SU-DHL-6 (cell line): ENCODE data around the gene BCL2L13.

Experiments
- H2AFZ ChIP-seq: fragments of 200-600 bp; sonication (generic); 2 replicates; pipeline ENCODE4 v1.6.1; 2014; ENCODE audit warnings: low read depth, mild to moderate bottlenecking, moderate library complexity, mixed read lengths, antibody characterized with exemption, low read length; ENCODE audit not compliant: severe bottlenecking
- H3F3A ChIP-seq: fragments of 200-600 bp; shearing (Covaris generic); 2 replicates; pipeline ENCODE4 v1.6.0; 2016; ENCODE audit warnings: antibody characterized with exemption, mild to moderate bottlenecking; ENCODE audit not compliant: insufficient read depth
- H3K27ac ChIP-seq: fragments of 200-600 bp; sonication (generic); 2 replicates; pipeline ENCODE4 v1.5.1; 2016; ENCODE audit warnings: low read depth, mild to moderate bottlenecking, low read length, moderate library complexity, mixed read lengths
- H3K27me3 ChIP-seq: fragments of 200-600 bp; sonication (generic), shearing (Covaris generic); 2 replicates; pipeline ENCODE4 v1.6.0; 2014; ENCODE audit warnings: mild to moderate bottlenecking, low read length
- H3K36me3 ChIP-seq: fragments of 200-600 bp; sonication (generic); 2 replicates; pipeline ENCODE4 v1.6.1; 2014; ENCODE audit warnings: mild to moderate bottlenecking, low read length, mixed read lengths
- H3K4me2 ChIP-seq: fragments of 300-600, 200-600 bp; shearing (Covaris generic), sonication (generic); 2 replicates; pipeline ENCODE4 v1.6.0; 2014; ENCODE audit warnings: low read length, low read depth, mild to moderate bottlenecking; ENCODE audit not compliant: poor library complexity, severe bottlenecking
- H3K4me3 ChIP-seq: fragments of 200-600 bp; sonication (generic); 2 replicates; pipeline ENCODE4 v1.5.1; 2014; ENCODE audit warnings: antibody characterized with exemption, low read length, mild to moderate bottlenecking, mixed read lengths; ENCODE audit not compliant: insufficient read depth, poor library complexity, severe bottlenecking
- H3K79me2 ChIP-seq: fragments of 200-600 bp; sonication (generic); 2 replicates; pipeline ENCODE4 v1.6.1; 2014; ENCODE audit warnings: mild to moderate bottlenecking, low read length, moderate library complexity; ENCODE audit not compliant: insufficient read depth
- H3K9ac ChIP-seq: fragments of 200-600 bp; sonication (generic); 2 replicates; pipeline ENCODE4 v1.7.0; 2014; ENCODE audit warnings: mild to moderate bottlenecking, low read length
- H3K9me2 ChIP-seq: fragments of 200-600 bp; sonication (generic); replicated peaks from 2 replicates; pipeline ENCODE4 v1.6.1; 2014; ENCODE audit warnings: low read length; ENCODE audit not compliant: insufficient read depth
- H3K9me3 ChIP-seq: fragments of 200-600 bp; sonication (generic); 2 replicates; pipeline ENCODE4 v1.6.1; 2014; ENCODE audit warnings: low read length, mixed read lengths; ENCODE audit not compliant: insufficient read depth
- H4K20me1 ChIP-seq: fragments of 200-600 bp; sonication (generic); 2 replicates; pipeline ENCODE4 v1.6.1; 2014; ENCODE audit warnings: low read depth, mild to moderate bottlenecking, antibody characterized with exemption, low read length, moderate library complexity, mixed read lengths
- EZH2phosphoT487 ChIP-seq: fragments of 200-600 bp; sonication (generic), shearing (Covaris generic); conservative IDR thresholded peaks from 2 replicates; pipeline ENCODE4 v1.6.1; 2018; ENCODE audit warnings: mild to moderate bottlenecking, antibody characterized with exemption, low read length, moderate library complexity, mixed read lengths
- TF ChIP-seq, protein P1 (sequence below): fragments of 200-600 bp; sonication (generic); IDR thresholded peaks from one replicate; pipeline ENCODE4 v1.5.1; 2017; ENCODE audit warnings: antibody characterized with exemption, mild to moderate bottlenecking, low read length, moderate library complexity; ENCODE audit not compliant: insufficient read depth, poor library complexity, severe bottlenecking

The BCL2L13 gene

DNA sequence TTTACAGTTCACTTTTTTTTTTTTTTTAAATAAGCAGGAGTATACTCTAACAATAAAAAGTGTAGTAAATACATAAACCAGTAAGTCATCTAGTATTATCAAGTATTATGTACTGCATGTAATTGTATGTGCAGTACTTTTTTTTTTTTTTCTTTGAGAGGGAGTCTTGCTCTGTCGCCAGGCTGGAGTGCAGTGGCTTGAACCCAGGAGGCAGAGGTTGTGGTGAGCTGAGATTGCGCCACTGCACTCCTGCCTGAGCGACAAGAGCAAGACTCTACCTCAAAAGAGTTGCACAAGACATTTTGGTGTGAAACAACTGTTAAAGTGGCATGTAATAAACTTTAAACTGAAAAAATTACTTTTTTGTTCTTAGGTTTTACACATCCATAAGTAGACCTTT lies 16.7 kb downstream of the BCL2L13 start:
- Histone ChIP-seq H3K79me2 (no peaks in the 10 kb centered on the region), H3K4me2 (no peak overlapping the region), H3K4me3 (no peak overlapping the region), H3K27ac (no peak overlapping the region), H4K20me1 (no peaks in the 10 kb centered on the region), H3K9me2 (no peaks in the 10 kb centered on the region), H3K9ac (no peak overlapping the region), H2AFZ (no peak overlapping the region), H3F3A (no peaks in the 10 kb centered on the region), H3K27me3 (no peaks in the 10 kb centered on the region), H3K36me3 (no peaks in the 10 kb centered on the region), H3K9me3 (no peaks in the 10 kb centered on the region)
- TF ChIP-seq, protein P1, sequence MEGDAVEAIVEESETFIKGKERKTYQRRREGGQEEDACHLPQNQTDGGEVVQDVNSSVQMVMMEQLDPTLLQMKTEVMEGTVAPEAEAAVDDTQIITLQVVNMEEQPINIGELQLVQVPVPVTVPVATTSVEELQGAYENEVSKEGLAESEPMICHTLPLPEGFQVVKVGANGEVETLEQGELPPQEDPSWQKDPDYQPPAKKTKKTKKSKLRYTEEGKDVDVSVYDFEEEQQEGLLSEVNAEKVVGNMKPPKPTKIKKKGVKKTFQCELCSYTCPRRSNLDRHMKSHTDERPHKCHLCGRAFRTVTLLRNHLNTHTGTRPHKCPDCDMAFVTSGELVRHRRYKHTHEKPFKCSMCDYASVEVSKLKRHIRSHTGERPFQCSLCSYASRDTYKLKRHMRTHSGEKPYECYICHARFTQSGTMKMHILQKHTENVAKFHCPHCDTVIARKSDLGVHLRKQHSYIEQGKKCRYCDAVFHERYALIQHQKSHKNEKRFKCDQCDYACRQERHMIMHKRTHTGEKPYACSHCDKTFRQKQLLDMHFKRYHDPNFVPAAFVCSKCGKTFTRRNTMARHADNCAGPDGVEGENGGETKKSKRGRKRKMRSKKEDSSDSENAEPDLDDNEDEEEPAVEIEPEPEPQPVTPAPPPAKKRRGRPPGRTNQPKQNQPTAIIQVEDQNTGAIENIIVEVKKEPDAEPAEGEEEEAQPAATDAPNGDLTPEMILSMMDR, result no peak
- TF ChIP-seq EZH2phosphoT487, result no peak

DNA sequence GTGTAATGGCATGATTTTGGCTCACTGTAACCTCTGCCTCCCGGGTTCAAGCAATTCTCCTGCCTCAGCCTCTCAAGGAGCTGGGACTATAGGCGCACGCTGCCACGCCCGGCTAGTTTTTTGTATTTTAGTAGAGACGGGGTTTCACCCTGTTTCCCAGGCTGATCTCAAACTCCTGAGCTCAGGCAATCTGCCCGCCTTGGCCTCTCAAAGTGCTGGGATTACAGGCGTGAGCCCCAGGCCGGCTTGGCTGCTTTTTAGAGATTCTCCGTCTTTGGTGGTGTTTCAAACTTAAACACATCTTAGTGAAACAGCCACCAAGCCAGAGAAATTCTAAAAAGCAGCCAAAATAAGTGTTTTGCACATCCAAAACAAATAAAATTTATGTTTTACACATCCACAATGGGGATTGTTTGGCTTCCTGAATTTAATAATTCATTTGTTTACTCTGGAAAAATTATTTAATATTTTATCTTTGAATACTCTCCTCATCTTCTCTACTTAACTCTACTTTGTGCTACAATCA lies 18.4 kb downstream of the BCL2L13 start:
- H3K9ac ChIP-seq, result no peak overlapping the region
- H3K9me3 ChIP-seq, result no peaks in the 10 kb centered on the region
- H3F3A ChIP-seq, result no peaks in the 10 kb centered on the region
- no peak overlapping the region for H3K27ac ChIP-seq
- no peaks in the 10 kb centered on the region for H3K36me3 ChIP-seq
- H3K79me2 ChIP-seq, result no peaks in the 10 kb centered on the region
- no peak overlapping the region for H3K4me2 ChIP-seq
- H4K20me1 ChIP-seq, result no peaks in the 10 kb centered on the region
- H3K4me3 ChIP-seq, result no peak overlapping the region
- H2AFZ ChIP-seq, result no peak overlapping the region
- H3K9me2 ChIP-seq, result no peaks in the 10 kb centered on the region
- TF ChIP-seq EZH2phosphoT487, result no peak
- TF ChIP-seq, protein P1, result no peak
- H3K27me3 ChIP-seq, result no peaks in the 10 kb centered on the region

DNA sequence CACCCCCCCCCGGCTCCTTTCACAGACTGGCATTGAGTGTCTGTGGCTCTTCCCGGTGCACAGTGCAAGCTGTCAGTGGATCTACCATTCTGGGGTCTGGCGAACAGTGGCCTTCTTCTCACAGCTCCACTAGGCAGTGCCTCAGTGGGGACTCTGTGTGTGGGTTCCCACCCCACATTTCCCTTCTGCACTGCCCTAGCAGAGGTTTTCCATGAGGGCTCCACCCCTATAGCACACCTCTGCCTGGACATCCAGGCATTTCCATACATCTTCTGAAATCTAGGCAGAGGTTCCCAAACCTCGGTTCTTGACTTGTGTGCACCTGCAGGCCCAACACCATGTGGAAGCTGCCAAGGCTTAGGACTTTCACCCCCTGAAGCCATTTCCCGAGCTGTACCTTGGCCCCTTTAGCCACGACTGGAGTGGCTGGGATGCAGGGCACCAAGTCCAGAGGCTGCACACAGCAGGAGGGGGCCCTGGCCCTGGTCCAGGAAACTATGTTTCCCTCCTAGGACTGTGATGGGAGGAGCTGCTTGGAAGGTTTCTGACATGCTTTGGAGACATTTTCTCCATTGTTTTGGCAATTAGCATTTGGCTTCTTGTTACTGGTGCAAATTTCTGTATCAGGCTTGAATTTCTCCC lies 26.0 kb downstream of the BCL2L13 start:
- no peak overlapping the region for H3K27ac ChIP-seq
- no peaks in the 10 kb centered on the region for H3K9me3 ChIP-seq
- no peak overlapping the region for H3K9ac ChIP-seq
- no peaks in the 10 kb centered on the region for H3K79me2 ChIP-seq
- no peak for TF ChIP-seq EZH2phosphoT487
- TF ChIP-seq, protein P1, result no peak
- H3K4me2 ChIP-seq, result no peak overlapping the region
- H2AFZ ChIP-seq, result no peak overlapping the region
- no peaks in the 10 kb centered on the region for H3K9me2 ChIP-seq
- H3K36me3 ChIP-seq, result no peaks in the 10 kb centered on the region
- no peaks in the 10 kb centered on the region for H3K27me3 ChIP-seq
- H3F3A ChIP-seq, result no peaks in the 10 kb centered on the region
- H4K20me1 ChIP-seq, result no peaks in the 10 kb centered on the region
- H3K4me3 ChIP-seq, result no peak overlapping the region
